ENCODE data around the gene MOB2.

DNA sequence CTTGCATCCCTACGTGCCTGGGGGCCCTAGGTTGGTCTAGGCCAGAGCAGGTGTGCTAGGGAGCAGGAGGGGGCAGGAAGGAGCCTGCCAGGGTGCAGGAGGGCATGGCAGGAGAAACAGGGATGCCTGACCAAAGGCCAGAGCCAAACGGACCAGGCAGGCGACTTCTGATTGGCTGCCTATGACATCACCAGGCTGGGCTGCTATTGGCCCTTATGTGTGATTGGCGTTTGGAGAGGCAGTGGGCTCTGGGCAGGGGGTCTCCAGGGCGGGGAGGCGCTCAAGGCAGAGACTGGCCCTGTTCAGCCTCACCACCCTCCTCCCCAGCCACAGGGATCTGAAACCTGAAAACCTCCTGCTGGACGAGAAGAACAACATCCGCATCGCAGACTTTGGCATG is 44.4 kb downstream of the MOB2 start:
- TF ChIP-seq ZNF766 (CRISPR knock-in tag; IDR thresholded peaks at IDR 0.05; ENCODE audit: borderline replicate concordance) = no peak
- TF ChIP-seq ARID2 (CRISPR knock-in tag; IDR thresholded peaks at IDR 0.05; ENCODE audit: borderline replicate concordance) = no peak
